ENCODE measurements around the gene C1QL1. TPM values are rescaled to one million over a fixed set of nuclear protein-coding genes. Genes with fewer than 3 reads are reported as not detected.

Gene C1QL1
- total RNA-seq, 6 experiments from 2014 or later = 0.19 to 0.36 (median 0.25) TPM; not detected in 1

DNA sequence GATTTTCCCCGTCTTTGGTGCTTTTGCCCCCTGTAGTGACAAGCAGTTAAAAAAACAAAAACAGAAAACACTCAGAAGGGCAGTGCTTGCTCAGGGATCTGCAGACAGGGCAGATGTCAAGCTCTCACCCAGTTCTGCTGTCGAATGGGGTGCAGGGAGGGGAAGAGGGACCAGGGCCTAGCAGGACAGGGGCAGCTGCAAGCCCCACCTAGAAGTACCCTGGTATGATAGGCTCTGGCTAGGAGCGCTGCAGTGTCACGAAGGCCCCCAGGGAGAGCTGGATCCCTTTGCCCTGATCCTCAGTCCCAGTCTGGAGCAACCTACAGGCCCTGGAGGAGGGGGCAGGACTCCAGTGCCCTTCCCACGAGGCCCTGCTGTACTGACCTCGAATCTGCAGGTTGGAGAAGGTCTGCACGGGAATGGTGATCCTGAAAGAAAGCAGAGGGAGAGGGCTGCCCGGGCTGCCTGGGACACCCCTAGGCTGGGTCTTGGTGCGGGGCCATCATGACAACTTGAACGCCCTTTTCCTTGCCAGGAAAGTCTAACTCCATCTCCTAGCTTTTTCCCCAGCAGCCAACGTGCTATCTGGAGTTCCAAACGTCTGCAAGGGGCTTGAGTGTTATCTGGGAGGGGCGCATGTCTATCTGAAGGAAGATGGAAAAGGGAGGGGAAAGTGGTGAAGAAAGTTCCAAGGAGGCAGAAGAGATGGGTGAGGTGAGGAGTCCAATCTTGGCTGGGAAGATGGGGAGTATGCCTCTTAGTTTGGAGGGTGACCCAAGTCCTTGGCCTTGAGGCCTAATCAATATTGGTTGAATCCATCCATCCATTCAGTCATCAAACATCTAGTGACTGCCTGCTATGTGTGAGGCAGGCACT is 57.6 kb downstream of the C1QL1 start:
- TF ChIP-seq, protein P1, sequence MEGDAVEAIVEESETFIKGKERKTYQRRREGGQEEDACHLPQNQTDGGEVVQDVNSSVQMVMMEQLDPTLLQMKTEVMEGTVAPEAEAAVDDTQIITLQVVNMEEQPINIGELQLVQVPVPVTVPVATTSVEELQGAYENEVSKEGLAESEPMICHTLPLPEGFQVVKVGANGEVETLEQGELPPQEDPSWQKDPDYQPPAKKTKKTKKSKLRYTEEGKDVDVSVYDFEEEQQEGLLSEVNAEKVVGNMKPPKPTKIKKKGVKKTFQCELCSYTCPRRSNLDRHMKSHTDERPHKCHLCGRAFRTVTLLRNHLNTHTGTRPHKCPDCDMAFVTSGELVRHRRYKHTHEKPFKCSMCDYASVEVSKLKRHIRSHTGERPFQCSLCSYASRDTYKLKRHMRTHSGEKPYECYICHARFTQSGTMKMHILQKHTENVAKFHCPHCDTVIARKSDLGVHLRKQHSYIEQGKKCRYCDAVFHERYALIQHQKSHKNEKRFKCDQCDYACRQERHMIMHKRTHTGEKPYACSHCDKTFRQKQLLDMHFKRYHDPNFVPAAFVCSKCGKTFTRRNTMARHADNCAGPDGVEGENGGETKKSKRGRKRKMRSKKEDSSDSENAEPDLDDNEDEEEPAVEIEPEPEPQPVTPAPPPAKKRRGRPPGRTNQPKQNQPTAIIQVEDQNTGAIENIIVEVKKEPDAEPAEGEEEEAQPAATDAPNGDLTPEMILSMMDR (IDR thresholded peaks at IDR 0.05) = no peak
- peak overlapping the region; percentile 90 for H3K27ac Mint-ChIP-seq
- H3K4me1 Mint-ChIP-seq (ENCODE audit: low read depth) = peaks cover 45% of the 10 kb centered on the region
- no peak for DNase-seq
- H3K27me3 Mint-ChIP-seq (ENCODE audit: insufficient read depth) = peaks cover 5% of the 10 kb centered on the region
- H3K9me3 Mint-ChIP-seq = no peaks in the 10 kb centered on the region
- no peak overlapping the region for H3K4me3 Mint-ChIP-seq
- H3K36me3 Mint-ChIP-seq (ENCODE audit: low read depth) = no peaks in the 10 kb centered on the region

Small RNAs within 50 kb of the gene (microRNA-seq; reads per million reads assigned to microRNA genes)
- gene MIR6783 = 3.1 reads per million

Other genes with a start within 250 kb of the C1QL1 start
- gene ADAM11, start 209.3 kb downstream of the C1QL1 start, total RNA-seq (2021; fragmentation: NEBNext Ultra II Directional; extraction: Animal tissue kit (Norgen Biotek cat#: 25700)) = under 1 TPM; 0.14 to 0.27 (median 0.16) TPM
- gene GJC1, start 138.0 kb downstream of the C1QL1 start, total RNA-seq (2021; fragmentation: NEBNext Ultra II Directional; extraction: Animal tissue kit (Norgen Biotek cat#: 25700)) = 10 to 100 TPM; 47.3 to 71.3 (median 59.3) TPM
- gene HIGD1B, start 120.4 kb downstream of the C1QL1 start, total RNA-seq (2021; fragmentation: NEBNext Ultra II Directional; extraction: Animal tissue kit (Norgen Biotek cat#: 25700)) = not detected
- 100 to 1,000 TPM; 117 to 129 (median 122) TPM for gene EFTUD2, start 68.9 kb downstream of the C1QL1 start, total RNA-seq (2021; fragmentation: NEBNext Ultra II Directional; extraction: Animal tissue kit (Norgen Biotek cat#: 25700))
- gene GFAP, start 52.8 kb downstream of the C1QL1 start, total RNA-seq (2021; fragmentation: NEBNext Ultra II Directional; extraction: Animal tissue kit (Norgen Biotek cat#: 25700)) = not detected
- gene KIF18B, start 20.5 kb downstream of the C1QL1 start, total RNA-seq (2021; fragmentation: NEBNext Ultra II Directional; extraction: Animal tissue kit (Norgen Biotek cat#: 25700)) = 10 to 100 TPM; 11.4 to 25.6 (median 24.1) TPM
- 10 to 100 TPM; 34.0 to 38.9 (median 35.8) TPM for gene DCAKD, start 83.3 kb upstream of the C1QL1 start, total RNA-seq (2021; fragmentation: NEBNext Ultra II Directional; extraction: Animal tissue kit (Norgen Biotek cat#: 25700))
- 100 to 1,000 TPM; 135 to 152 (median 142) TPM for gene NMT1, start 93.0 kb upstream of the C1QL1 start, total RNA-seq (2021; fragmentation: NEBNext Ultra II Directional; extraction: Animal tissue kit (Norgen Biotek cat#: 25700))
- gene PLCD3, start 164.2 kb upstream of the C1QL1 start, total RNA-seq (2021; fragmentation: NEBNext Ultra II Directional; extraction: Animal tissue kit (Norgen Biotek cat#: 25700)) = 100 to 1,000 TPM in 1 of 6 experiments, 10 to 100 TPM in 5; 77.2 to 112 (median 83.8) TPM
- gene ACBD4, start 167.4 kb upstream of the C1QL1 start, total RNA-seq (2021; fragmentation: NEBNext Ultra II Directional; extraction: Animal tissue kit (Norgen Biotek cat#: 25700)) = 1 to 10 TPM; 5.0 to 8.0 (median 6.5) TPM
- 10 to 100 TPM; 31.8 to 42.0 (median 34.5) TPM for gene HEXIM1, start 180.2 kb upstream of the C1QL1 start, total RNA-seq (2021; fragmentation: NEBNext Ultra II Directional; extraction: Animal tissue kit (Norgen Biotek cat#: 25700))
- gene HEXIM2, start 193.6 kb upstream of the C1QL1 start, total RNA-seq (2021; fragmentation: NEBNext Ultra II Directional; extraction: Animal tissue kit (Norgen Biotek cat#: 25700)) = 1 to 10 TPM; 4.8 to 9.5 (median 6.2) TPM